GM19468 (cell line): ENCODE data around the gene PDE6D.

Source experiments
- ATAC-seq: cut with Tn5 transposase; IDR thresholded peaks from one replicate; pipeline ENCODE4 v1.9.1; 2021; ENCODE audit warnings: mild to moderate bottlenecking, moderate library complexity, moderate number of reproducible peaks; ENCODE audit not compliant: unreplicated experiment; ENCODE audit errors: extremely low read depth

PDE6D gene

GRCh38 chr2:231708773-231709635, 72.1 kb downstream of the PDE6D start:
- ATAC-seq, result no peak

DNA sequence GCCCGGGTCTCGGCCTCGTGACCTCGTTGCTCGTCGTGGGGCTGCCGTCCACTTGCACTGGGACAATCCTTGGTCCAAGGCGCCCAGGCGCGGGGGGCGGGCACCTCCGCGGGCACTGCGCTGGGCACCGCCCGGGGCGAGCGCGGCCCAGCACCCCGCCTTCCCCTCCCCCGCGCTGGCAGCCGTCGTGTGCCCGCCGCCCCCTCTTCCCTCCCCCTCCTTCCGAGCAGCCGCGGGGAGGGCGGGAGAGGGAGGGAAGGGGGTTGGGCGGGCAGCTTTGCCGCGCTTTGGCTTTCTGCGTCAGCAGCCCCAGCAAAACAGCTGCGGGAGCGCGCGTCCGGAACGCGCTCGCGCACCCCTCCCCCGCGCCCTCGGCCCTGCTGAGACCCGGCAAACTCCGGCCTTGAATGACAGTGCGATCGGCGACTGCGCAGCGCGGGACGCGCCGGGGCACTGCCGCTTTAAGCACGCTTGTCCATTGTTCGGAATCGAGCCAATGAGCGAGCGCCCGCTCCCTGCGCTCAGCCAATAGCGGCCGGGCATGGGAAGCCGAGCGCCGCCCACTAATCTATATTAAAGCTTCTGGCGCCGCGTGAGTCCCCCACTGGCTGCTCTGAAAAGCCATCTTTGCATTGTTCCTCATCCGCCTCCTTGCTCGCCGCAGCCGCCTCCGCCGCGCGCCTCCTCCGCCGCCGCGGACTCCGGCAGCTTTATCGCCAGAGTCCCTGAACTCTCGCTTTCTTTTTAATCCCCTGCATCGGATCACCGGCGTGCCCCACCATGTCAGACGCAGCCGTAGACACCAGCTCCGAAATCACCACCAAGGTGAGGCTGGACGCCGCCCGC, 72.9 kb downstream of the PDE6D start, which contains the start of gene PTMA:
Gene PTMA (plus strand): TSS at position 599 of the 846 bp plus-strand sequence. CDS start 182 bp downstream, at position 781.
- peak; percentile 63 for ATAC-seq

DNA sequence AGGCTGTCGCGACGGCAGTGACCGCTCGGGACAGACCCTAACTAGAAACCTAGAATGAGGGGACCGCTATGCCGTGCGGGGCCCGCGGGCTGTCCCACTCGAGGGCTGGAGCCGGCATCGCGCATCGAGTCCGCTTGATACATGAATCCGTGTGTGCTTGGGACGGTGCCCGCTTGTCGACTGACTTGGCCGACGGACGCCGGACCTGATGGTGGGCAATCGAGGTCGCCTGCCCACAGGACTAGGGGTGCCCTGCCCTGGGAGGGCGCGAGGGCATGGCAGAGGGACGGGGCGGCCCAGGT, 73.5 kb downstream of the PDE6D start:
- no peak for ATAC-seq

- peak; percentile 17 for ATAC-seq
Observed at GRCh38 chr2:231706731-231707624, 74.1 kb downstream of the PDE6D start.

DNA sequence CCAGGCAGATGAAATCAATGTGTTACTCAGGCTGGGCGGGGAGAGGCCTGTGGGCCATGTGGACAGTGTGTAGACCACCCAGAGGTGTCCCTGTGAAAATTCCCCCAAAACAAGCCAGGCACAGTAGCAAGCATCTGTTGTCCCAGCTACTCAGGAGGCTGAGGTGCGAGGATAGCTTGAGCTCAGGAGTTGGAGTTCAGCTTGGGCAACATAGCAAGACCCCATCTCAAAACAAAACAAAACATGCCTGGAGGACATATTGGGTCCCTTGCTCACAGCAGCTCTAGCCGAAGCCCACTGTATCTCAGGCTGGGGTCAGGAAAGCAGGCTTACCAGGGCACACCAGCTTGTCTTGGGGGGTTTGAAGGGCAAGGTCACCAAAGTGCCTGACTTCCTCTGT, 77.1 kb downstream of the PDE6D start:
- no peak for ATAC-seq

DNA sequence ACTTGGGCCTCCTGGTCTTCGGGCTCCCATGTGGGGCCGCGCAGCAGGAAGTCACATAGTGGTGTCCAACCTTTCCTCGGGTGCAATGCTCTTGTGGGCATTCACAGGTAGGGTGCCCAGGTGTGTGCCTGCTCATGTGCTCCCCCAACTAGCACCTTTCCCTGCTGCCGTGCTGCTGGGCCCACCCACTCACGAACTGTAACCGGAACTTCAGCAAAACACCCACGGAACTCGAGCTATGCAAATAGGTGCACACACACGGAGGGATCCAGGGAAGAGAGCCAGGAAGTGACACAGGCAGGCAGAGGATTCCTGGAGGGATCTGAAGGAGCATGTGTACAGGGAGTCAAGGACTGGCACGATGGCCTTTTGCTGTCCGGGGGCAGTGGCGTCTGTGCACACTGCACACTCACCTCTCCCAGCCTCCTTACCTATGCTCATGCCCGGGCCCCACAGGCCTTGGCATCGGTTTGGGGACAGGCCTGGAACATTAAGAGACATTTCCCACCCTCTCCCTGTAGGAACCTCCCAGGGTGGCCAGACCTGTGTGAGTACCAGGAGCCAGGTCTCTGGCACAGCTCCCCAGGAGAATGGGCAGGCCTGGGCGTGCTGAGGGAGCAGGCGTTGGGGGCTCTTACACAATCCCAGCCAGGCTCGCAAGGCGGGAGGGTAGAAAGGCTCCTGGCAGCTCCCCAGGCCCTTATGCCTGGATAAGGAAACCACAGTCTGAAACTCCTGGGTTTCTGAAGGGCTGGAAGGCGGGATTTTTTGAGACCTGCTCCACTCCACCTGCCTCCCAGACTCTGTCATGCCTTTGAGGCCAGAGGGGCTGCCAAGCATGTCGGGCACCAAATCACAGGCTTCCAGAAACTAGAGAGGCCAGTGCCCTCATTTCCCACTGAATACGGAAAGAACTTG, 79.4 kb downstream of the PDE6D start:
- ATAC-seq, result no peak

DNA sequence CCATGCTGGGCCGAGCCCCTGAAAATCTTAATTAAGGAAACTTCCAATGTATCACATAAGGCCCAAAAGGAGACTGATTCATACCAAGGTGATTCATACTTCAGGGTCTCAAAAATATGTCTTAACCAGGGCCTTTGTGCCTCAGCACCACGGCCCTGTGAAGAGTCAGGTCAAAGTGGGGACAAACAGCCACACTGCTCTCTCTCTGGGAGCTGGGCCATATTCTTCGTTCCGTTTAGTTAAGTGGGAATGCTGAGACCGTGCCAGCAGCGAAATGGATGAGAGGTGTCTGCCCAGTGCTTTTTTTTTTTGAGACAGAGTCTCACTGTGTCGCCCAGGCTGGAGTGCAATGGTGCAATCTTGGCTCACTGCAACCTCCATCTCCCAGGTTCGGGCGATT, 82.1 kb downstream of the PDE6D start:
- no peak for ATAC-seq

GRCh38 chr2:231696004-231696367, 85.1 kb downstream of the PDE6D start:
- no peak for ATAC-seq

DNA sequence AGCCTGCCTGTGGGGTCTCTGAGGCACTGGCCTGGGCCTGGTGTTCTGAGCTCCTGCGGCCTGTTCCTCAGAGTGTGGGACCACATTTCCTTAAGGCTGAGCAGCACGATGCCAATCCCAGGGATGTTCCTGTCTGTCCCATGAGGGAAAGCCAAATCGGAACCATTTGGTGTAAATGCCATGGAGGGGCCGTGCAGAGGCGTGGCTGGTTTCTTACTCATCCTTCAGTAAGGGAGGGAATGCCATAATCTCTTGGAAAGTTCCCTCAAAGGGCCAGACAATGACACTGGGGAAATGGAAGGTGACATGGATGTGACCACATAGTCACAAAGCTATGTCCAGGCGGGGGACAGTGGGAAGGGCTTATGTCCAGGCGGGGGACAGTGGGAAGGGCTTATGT, 87.1 kb downstream of the PDE6D start:
- no peak for ATAC-seq

GRCh38 chr2:231692847-231693246, 88.2 kb downstream of the PDE6D start:
- no peak for ATAC-seq

DNA sequence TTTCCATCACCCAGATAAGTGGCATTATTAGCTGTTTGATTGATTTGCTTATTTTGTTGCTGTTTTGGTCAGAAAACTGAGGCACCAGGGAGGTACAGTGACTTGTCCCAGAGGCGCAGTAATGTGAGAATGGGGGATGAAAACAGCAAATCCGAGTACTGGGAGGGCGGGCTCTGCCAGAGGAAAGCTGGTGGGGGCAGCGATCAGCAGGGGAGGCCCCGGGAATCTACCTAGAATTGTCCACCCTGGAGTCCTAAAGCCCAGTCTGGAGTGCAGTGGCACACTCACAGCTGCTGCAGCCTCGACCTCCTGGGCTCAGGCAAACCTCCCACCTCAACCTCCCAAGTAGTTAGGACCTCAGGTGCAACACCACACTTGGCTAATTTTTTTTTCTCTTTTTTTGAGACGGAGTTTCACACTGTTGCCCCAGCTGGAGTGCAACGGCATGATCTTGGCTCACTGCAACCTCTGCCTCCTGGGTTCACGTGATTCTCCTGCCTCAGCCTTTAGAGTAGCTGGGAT, 89.8 kb downstream of the PDE6D start:
- no peak for ATAC-seq

DNA sequence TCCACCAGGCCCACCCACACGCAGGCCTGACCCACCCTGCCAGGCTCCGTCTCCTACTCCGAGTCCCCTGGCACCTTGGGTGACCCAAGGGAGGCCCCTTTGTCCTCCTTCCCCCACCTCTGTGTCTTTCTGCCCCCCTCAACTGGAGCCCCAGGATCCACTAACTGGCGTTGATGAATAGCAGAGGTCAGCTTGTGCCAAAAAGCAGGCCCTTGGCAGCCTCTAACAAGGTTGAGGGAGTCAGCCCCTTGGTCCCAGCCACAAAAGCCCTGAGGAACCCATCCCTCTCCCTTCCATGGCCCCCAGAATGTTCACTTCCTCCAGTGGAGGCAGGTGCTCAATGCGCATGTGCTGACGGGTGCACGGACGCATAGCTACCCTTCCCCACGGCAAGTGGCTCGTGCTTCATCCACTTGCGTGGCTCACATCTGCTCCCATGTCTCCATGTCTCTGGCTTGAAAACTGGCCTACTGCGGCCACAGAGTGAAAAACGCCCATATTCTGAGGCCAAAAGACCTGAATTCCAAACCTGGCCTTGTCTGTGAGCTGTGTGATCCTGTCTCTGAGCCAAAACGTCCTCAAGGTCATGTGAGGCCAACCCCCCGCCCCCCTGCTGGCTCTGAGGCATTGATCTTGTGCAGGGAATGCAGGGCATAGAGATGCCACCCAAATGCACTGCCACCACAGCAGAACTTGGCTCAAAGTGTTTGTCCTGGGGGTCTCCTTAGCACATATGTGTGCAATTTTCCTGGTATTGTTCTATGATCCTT, 91.8 kb downstream of the PDE6D start:
- no peak for ATAC-seq

DNA sequence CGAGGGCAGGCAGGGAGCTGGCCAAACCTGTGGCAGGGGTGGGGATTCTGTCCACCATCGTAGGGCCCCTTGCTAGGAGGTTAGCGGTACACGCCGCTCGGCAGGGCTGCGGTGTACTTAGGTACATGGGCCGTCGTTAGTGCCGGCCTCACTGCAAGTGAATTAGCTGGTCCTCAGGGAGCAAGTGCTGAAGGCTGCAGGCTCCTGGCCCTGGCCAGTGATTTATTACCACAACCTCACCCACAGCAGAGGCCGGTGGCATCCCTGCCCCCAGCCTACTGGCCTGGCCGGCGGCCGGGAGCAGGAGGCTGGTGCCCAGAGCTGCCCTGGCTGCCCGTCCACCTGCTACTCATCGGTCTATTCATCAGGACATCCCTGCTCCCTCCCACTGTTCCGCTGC, 92.4 kb downstream of the PDE6D start:
- ATAC-seq, result no peak

DNA sequence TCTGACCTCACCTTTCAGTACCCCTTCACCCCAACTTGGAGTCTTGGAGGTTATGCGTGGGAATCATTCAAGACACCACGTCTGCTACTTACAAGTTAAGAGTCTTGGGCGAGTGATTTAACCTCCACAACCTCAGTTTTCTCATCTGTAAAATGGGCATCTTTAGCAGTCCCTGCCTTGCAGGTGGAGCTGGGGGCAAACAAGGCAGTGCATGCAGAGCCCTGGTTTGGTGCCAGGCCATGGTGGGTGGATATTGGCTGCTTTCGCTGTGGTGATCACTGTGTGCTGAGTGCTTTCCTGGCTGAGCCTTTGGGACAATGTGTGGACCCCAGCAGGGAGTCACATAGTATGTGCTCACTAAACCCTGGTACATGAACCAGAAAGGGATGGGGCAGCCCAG, 93.1 kb downstream of the PDE6D start:
- ATAC-seq, result no peak

DNA sequence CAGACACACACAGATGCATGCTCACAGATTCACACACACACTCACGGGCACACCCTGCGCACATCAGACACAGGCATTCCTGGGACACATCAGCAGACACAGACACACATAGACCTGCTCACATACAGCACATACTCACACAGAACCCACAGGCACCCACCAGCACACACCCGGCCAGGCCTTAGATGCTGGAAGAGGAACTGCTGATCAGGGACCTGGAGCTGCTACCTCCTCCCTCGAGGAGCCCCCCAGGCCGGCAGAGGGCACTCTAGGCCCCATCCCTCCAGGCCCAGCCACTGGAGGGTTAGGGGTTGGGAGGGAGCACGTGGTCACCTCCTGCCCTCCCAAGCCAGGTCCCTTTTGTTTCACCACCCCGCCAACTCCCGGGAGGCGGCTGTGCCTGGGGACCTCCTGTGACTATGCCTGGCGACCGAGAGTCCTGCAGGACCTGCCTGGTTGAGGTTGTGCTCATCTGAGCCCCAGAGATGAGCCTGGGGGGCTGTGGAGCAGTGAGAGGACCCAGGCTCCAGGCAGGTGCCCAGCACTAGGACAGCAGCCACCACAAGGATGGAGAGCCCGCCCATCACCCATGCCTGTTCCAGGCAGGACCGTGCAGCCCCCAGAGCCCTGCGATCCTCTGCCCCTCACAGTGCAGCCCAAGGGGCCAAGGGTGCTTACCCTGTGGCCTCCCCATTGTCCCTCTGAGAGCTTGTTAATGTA, 93.8 kb downstream of the PDE6D start:
- peak; percentile 37 for ATAC-seq

DNA sequence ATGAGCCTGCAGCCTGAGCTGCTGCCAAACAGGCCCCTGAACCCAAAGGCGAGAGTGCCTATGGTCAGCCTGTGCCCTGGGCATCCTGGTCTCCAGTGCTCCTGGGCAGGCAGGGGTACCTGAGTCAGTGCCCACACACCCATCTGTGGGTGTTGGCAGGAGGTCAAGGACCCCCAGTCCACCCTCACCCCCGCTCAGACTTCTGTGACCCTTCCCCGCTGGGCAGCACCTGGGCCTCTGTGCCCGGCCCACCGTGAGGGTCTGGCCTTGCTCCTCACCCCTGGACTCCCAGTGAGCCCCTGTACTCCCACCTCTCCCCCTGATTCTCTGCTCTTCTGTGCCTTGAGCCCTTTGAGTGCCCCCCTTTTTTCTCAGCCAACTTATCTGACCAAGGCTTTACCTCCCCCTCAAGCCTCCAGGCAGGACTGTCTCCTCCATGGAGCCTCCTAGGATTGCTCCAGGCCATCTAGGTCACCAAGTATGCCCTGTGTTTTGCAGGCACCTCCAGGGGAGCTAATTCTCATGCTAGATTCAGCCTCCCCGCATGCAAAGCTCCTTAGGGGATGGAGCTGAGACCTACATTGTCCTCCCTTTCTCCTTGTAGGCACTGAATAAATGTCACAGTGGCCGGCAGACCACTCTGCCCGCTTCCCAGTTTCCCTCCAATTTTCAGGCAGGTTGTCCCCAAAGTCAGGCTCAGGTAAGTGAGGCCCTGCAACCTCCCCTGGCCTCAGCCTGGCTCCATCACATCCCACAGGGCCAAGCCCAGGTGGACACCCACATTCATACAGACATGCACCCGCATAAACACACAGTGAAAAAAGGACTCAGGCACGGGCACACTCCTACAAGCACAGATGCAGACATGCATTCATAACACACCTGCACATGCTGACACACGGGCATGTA, 94.6 kb downstream of the PDE6D start:
- no peak for ATAC-seq
